GM12891 (cell line): ENCODE data around the gene RNASEH2A.

Experiments used
- POLR2A ChIP-seq: IDR thresholded peaks from 2 replicates; pipeline ENCODE4 v1.6.1; 2011; ENCODE audit warnings: low read depth, low read length, control low read depth
- POLR2AphosphoS5 ChIP-seq: IDR thresholded peaks from 2 replicates; pipeline ENCODE4 v1.6.1; 2011; ENCODE audit warnings: low read depth, low read length, control low read depth
- SPI1 ChIP-seq: IDR thresholded peaks from 2 replicates; pipeline ENCODE4 v1.6.1; 2011; ENCODE audit warnings: low read depth, low read length, control low read depth
- TAF1 ChIP-seq: IDR thresholded peaks from 2 replicates; pipeline ENCODE4 v1.6.1; 2011; ENCODE audit warnings: low read depth, low read length, control low read depth

- TF ChIP-seq POLR2A (no peak), POLR2AphosphoS5 (no peak), TAF1 (no peak), SPI1 (no peak)
These were observed 34.7 kb downstream of the RNASEH2A start for GRCh38 chr19:12841094-12841493.
